UCSD-AML1 (cell line): ENCODE data around the gene IGF2BP3.

Experiments
- DNase-seq: peaks from one replicate; lab custom pipeline; 2025; ENCODE audit not compliant: unreplicated experiment; lab: John Stamatoyannopoulos, UW

The IGF2BP3 gene

GRCh38 chr7:23272275-23272674, 198.0 kb downstream of the IGF2BP3 start:
- DNase-seq, result no peak

- no peak for DNase-seq
Observed at GRCh38 chr7:23268746-23269145, 201.5 kb downstream of the IGF2BP3 start.

GRCh38 chr7:23268167-23268566, 202.1 kb downstream of the IGF2BP3 start:
- no peak for DNase-seq

GRCh38 chr7:23267357-23267756, 202.9 kb downstream of the IGF2BP3 start:
- DNase-seq, result no peak

- DNase-seq, result no peak
Observed at GRCh38 chr7:23266918-23267317, 203.4 kb downstream of the IGF2BP3 start.

GRCh38 chr7:23264916-23265458, 205.3 kb downstream of the IGF2BP3 start:
- DNase-seq, result no peak

GRCh38 chr7:23261843-23262452, 208.3 kb downstream of the IGF2BP3 start:
- peak; percentile 15 for DNase-seq

- DNase-seq, result no peak
Observed at GRCh38 chr7:23260371-23260770, 209.9 kb downstream of the IGF2BP3 start.
